ENCODE measurements around the gene TLR3. TPM values are rescaled to one million over a fixed set of nuclear protein-coding genes. Genes with fewer than 3 reads are reported as not detected.

Gene TLR3
- total and polyA plus RNA-seq, 10 of the 15 experiments (the other 5 are each of a cell fraction or from before 2014, with no cell fraction given) = under 0.01 to 0.05 (median 0.03) TPM; not detected in 7

- Histone ChIP-seq H3K4me2 (ENCODE audit: control insufficient read depth, insufficient read depth) (no peak overlapping the region), H3K9me3 (replicated peaks; ENCODE audit: control insufficient read depth, insufficient read depth, low read length) (no peaks in the 10 kb centered on the region), H3K79me2 (ENCODE audit: control insufficient read depth, insufficient read depth, low read length) (no peaks in the 10 kb centered on the region), H3K36me3 (ENCODE audit: control insufficient read depth in 2 of 2, insufficient read depth in 2 of 2, low read length in 1 of 2) (no peaks in the 10 kb centered on the region), H4K20me1 (ENCODE audit: control insufficient read depth, insufficient read depth) (no peaks in the 10 kb centered on the region), H3K4me3 (no peak overlapping the region), H3K4me1 (ENCODE audit: control insufficient read depth, insufficient read depth, low read length) (peaks cover 15% of the 10 kb centered on the region), H2AFZ (ENCODE audit: control insufficient read depth, low read depth, low read length) (no peak overlapping the region), H3K9ac (ENCODE audit: control insufficient read depth, insufficient read depth, low read length) (no peak overlapping the region), H3K27me3 (replicated peaks in 1 of 2; ENCODE audit: control insufficient read depth in 2 of 2, insufficient read depth in 2 of 2, low read length in 1 of 2) (peaks cover 0 to 4% of the 10 kb centered on the region in 2 experiments; a peak in 2 of 4 replicates), H3K27ac (ENCODE audit: control insufficient read depth, insufficient read depth) (no peak overlapping the region)
- no peak for FAIRE-seq
- ChIA-PET CTCF (no interaction called here), SMC1A (ENCODE audit: uncharacterized antibody, unreplicated experiment) (interaction anchor here (0.7 kb wide), 1 partner anchor 58 kb away, joined by 3 read pairs; the partner anchor contains the start of gene CYP4V2), POLR2A (no interaction called here), RAD21 (ENCODE audit: unreplicated experiment) (no interaction called here)
- in situ Hi-C loops (cut with MboI) (loop anchor here (10.0 kb wide), 1 partner anchor 488 kb away; no protein-coding TSS in a partner anchor), intact Hi-C loops (cut with micrococcal nuclease; ENCODE audit: unreplicated experiment) (no loop called here)
- WGBS (ENCODE audit: insufficient coverage, insufficient replicate concordance, low lambda C conversion rate, missing lambda C conversion rate) = 86% methylated on average over 4 of the region's 4 CpGs
- no peak for DNase-seq (ENCODE audit: low read depth, low spot score)
- no peak for ATAC-seq
- TF ChIP-seq POLR2A (IDR thresholded peaks at IDR 0.05; ENCODE audit: low read depth, low read length) (no peak), NKRF (conservative IDR thresholded peaks at IDR 0.05) (no peak), YY1 (IDR thresholded peaks at IDR 0.05; ENCODE audit: low read depth, low read length) (no peak)
- BruUV-seq (replicated peaks) = no TSS peak
Measured at GRCh38 chr4:186132577-186133242, 63.8 kb downstream of the TLR3 start.

GRCh38 chr4:186134257-186134656 lies 65.3 kb downstream of the TLR3 start:
- 2% methylated on average over 3 of the region's 3 CpGs for WGBS (ENCODE audit: insufficient coverage, insufficient replicate concordance, low lambda C conversion rate, missing lambda C conversion rate)
- ChIA-PET CTCF (interaction anchor here (1.5 kb wide), 1 partner anchor 16 kb away, joined by 4 read pairs; no protein-coding TSS in a partner anchor), RAD21 (ENCODE audit: unreplicated experiment) (interaction anchor here (1.9 kb wide), 1 partner anchor 66 kb away, joined by 5 read pairs; the partner anchor contains the start of gene TLR3), POLR2A (no interaction called here), SMC1A (ENCODE audit: uncharacterized antibody, unreplicated experiment) (interaction anchor here (1.0 to 1.1 kb wide), 2 partner anchors 66 to 96 kb away, joined by 3 to 6 read pairs; no protein-coding TSS in a partner anchor)
- ATAC-seq (peak; percentile 98), DNase-seq (ENCODE audit: low read depth, low spot score) (peak; percentile 72), FAIRE-seq (peak; percentile 98)
- peak overlapping the region; percentile 92 for H2AFZ ChIP-seq (ENCODE audit: control insufficient read depth, low read depth, low read length)
- no TSS peak for BruUV-seq (replicated peaks)
- peak overlapping the region; percentile 41; the same call in 1 of the 2 replicates for H3K4me3 ChIP-seq
- no peaks in the 10 kb centered on the region for H3K79me2 ChIP-seq (ENCODE audit: control insufficient read depth, insufficient read depth, low read length)
- intact Hi-C loops (cut with micrococcal nuclease; ENCODE audit: unreplicated experiment) (no loop called here), in situ Hi-C loops (cut with MboI) (loop anchor here (10.0 kb wide), 1 partner anchor 489 kb away; no protein-coding TSS in a partner anchor)
- peaks cover 15% of the 10 kb centered on the region for H3K4me1 ChIP-seq (ENCODE audit: control insufficient read depth, insufficient read depth, low read length)
- no peaks in the 10 kb centered on the region for H3K9me3 ChIP-seq (replicated peaks; ENCODE audit: control insufficient read depth, insufficient read depth, low read length)
- H4K20me1 ChIP-seq (ENCODE audit: control insufficient read depth, insufficient read depth) = no peaks in the 10 kb centered on the region
- H3K27ac ChIP-seq (ENCODE audit: control insufficient read depth, insufficient read depth) = no peak overlapping the region; the same call in 1 of the 2 replicates
- no peaks in the 10 kb centered on the region for H3K36me3 ChIP-seq (ENCODE audit: control insufficient read depth in 2 of 2, insufficient read depth in 2 of 2, low read length in 1 of 2)
- H3K4me2 ChIP-seq (ENCODE audit: control insufficient read depth, insufficient read depth) = peak overlapping the region; percentile 19
- H3K9ac ChIP-seq (ENCODE audit: control insufficient read depth, insufficient read depth, low read length) = peak overlapping the region; percentile 33; the same call in 1 of the 2 replicates
- no peaks in the 10 kb centered on the region for H3K27me3 ChIP-seq (replicated peaks in 1 of 2; ENCODE audit: control insufficient read depth in 2 of 2, insufficient read depth in 2 of 2, low read length in 1 of 2)
- TF ChIP-seq JUND (IDR thresholded peaks at IDR 0.05; ENCODE audit: low read depth, low read length) (peak; percentile 90), RBBP5 (conservative IDR thresholded peaks at IDR 0.05) (no peak), E4F1 (IDR thresholded peaks at IDR 0.05; ENCODE audit: borderline replicate concordance, partially characterized antibody) (no peak), PML (IDR thresholded peaks at IDR 0.05; ENCODE audit: low read length) (no peak), MXI1 (IDR thresholded peaks at IDR 0.05; ENCODE audit: low read depth, low read length) (0 out of 2 replicates have a peak, but pooled peaks have one; percentile 46), STAT1 (conservative IDR thresholded peaks at IDR 0.05) (no peak), EP300 (IDR thresholded peaks at IDR 0.05; ENCODE audit: borderline replicate concordance in 1 of 2, control insufficient read depth in 1 of 2, low read depth in 2 of 2, low read length in 2 of 2) (peak; percentile 30 to 64; a peak in 1 of 4 replicates), PAX8 (IDR thresholded peaks at IDR 0.05) (no peak), FOXM1 (IDR thresholded peaks at IDR 0.05; ENCODE audit: low read depth, low read length) (no peak; the same call in 1 of the 2 replicates)
